ENCODE results near the gene SLC22A13. TPM values are rescaled to one million over a fixed set of nuclear protein-coding genes. Genes with fewer than 3 reads are reported as not detected.
"Not testable (repeated sequence)": the region's sequence is repeated elsewhere in the genome, so short reads cannot be mapped to it uniquely, and the experiment has no call there.

The SLC22A13 gene
- total and polyA plus RNA-seq, 5 donors from 2014 or later: 0.22 to 0.76 (median 0.40) TPM; not detected in 2

DNA sequence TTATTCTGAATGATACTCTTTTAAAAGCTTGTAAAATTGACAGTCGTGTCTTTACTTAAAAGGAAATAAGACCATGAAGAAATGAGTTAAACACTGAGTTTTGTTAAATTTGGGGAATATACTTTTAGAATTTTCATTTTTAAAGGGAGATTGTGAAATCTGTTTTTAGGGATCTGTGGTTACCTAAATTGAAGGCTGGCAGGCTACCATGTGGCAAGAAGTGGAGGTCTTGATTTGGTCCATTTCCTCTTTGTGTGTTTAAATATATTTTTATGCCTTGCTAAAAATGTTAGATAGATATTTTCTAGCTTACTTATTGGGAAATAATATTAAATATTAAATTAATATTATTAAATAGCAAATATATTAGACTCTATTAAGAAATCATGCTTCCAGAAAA lies 36.6 kb upstream of the SLC22A13 start:
- Mint-ChIP-seq H3K9me3 (no peaks in the 10 kb centered on the region), H3K27me3 (no peaks in the 10 kb centered on the region), H3K4me3 (no peak overlapping the region), H3K36me3 (peaks cover 55% of the 10 kb centered on the region), H3K27ac (no peak overlapping the region), H3K4me1 (peaks cover 0 to 10% (median 7%) of the 10 kb centered on the region in 4 donors)
- no peaks in the 10 kb centered on the region for H3K9me3 ChIP-seq (ENCODE audit: control insufficient read depth in 2 of 2, low read length in 2 of 2)
- H3K4me1 ChIP-seq (ENCODE audit: control insufficient read depth, insufficient read depth, low read length, poor library complexity, severe bottlenecking): no peaks in the 10 kb centered on the region
- no peaks in the 10 kb centered on the region for H3K27me3 ChIP-seq (ENCODE audit: control insufficient read depth, insufficient read depth, low read length)
- no peak overlapping the region for H3K27ac ChIP-seq (ENCODE audit: insufficient read depth, low read length, poor library complexity, severe bottlenecking)
- H3K4me3 ChIP-seq (ENCODE audit: low read depth, low read length): no peak overlapping the region
- ATAC-seq (ENCODE audit: low read depth in 2 of 2) (no peak), DNase-seq (no peak)
- peaks cover 52% of the 10 kb centered on the region for H3K36me3 ChIP-seq (ENCODE audit: control insufficient read depth, insufficient read depth, low read length)

DNA sequence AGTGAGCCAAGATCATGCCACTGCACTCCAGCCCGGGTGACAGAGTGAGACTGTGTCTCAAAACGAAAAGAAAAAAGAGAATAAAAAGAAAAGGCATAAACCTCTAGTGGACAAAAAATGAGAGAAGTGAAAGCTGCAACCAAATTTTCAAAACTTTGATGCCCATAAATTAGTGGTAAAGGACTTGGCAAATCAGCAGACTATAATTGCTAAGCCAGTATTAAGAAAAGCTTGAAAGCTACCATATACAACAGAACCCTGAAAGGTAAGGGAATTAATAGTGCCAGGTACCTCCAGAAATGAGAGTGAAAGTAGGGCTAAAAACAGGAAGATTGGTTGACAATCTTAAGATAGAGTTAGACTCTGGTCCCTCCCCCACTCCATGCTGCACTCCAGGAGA lies 32.9 kb upstream of the SLC22A13 start:
- Histone ChIP-seq H3K27me3 (ENCODE audit: control insufficient read depth, insufficient read depth, low read length) (no peaks in the 10 kb centered on the region), H3K9me3 (ENCODE audit: control insufficient read depth in 2 of 2, low read length in 2 of 2) (peaks cover 7 to 8% of the 10 kb centered on the region in 2 experiments), H3K4me1 (ENCODE audit: control insufficient read depth, insufficient read depth, low read length, poor library complexity, severe bottlenecking) (no peaks in the 10 kb centered on the region), H3K36me3 (ENCODE audit: control insufficient read depth, insufficient read depth, low read length) (peaks cover 53% of the 10 kb centered on the region), H3K27ac (ENCODE audit: insufficient read depth, low read length, poor library complexity, severe bottlenecking) (no peak overlapping the region), H3K4me3 (ENCODE audit: low read depth, low read length) (no peak overlapping the region)
- Mint-ChIP-seq H3K4me1 (peaks cover 0 to 12% (median 3%) of the 10 kb centered on the region in 4 donors), H3K36me3 (peaks cover 70% of the 10 kb centered on the region), H3K27me3 (no peaks in the 10 kb centered on the region), H3K27ac (peak overlapping the region in 2 of 3 donors; percentile 59 to 71), H3K9me3 (peaks cover 0 to 17% (median 9%) of the 10 kb centered on the region in 7 donors), H3K4me3 (no peak overlapping the region)
- DNase-seq: no peak
- no peak for ATAC-seq (ENCODE audit: low read depth in 2 of 2)

DNA sequence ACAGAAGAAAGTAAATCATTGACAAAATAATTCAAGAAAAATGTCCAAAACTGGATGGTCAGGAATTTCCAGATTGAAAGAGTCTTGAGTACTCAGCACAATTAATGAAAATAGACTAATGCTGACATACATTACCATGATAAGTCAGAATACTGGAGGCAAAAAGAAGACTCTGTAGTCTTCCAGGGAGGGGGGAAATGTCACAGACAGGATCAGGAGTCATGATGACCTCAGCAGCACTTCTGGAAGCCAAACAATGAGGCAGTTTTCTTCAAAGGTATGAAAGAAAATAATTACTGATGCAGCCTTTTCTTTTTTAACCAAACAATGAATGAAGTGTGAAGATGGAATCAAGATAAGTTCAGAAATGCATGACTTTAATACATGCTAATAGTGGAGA lies 30.1 kb upstream of the SLC22A13 start:
- Histone ChIP-seq H3K27me3 (ENCODE audit: control insufficient read depth, insufficient read depth, low read length) (no peaks in the 10 kb centered on the region), H3K36me3 (ENCODE audit: control insufficient read depth, insufficient read depth, low read length) (peaks cover 65% of the 10 kb centered on the region), H3K4me1 (ENCODE audit: control insufficient read depth, insufficient read depth, low read length, poor library complexity, severe bottlenecking) (no peaks in the 10 kb centered on the region), H3K27ac (ENCODE audit: insufficient read depth, low read length, poor library complexity, severe bottlenecking) (no peak overlapping the region), H3K9me3 (ENCODE audit: control insufficient read depth in 2 of 2, low read length in 2 of 2) (peaks cover 13 to 18% of the 10 kb centered on the region in 2 experiments), H3K4me3 (ENCODE audit: low read depth, low read length) (no peak overlapping the region)
- H3K4me1 Mint-ChIP-seq: peaks cover 0 to 17% (median 0%) of the 10 kb centered on the region in 4 donors
- H3K9me3 Mint-ChIP-seq: peaks cover 0 to 30% (median 12%) of the 10 kb centered on the region in 7 donors
- peak overlapping the region in 1 of 3 donors; percentile 23 for H3K27ac Mint-ChIP-seq
- H3K36me3 Mint-ChIP-seq: peaks cover 84% of the 10 kb centered on the region
- no peaks in the 10 kb centered on the region for H3K27me3 Mint-ChIP-seq
- ATAC-seq (ENCODE audit: low read depth in 2 of 2): no peak
- no peak overlapping the region for H3K4me3 Mint-ChIP-seq
- DNase-seq: no peak

DNA sequence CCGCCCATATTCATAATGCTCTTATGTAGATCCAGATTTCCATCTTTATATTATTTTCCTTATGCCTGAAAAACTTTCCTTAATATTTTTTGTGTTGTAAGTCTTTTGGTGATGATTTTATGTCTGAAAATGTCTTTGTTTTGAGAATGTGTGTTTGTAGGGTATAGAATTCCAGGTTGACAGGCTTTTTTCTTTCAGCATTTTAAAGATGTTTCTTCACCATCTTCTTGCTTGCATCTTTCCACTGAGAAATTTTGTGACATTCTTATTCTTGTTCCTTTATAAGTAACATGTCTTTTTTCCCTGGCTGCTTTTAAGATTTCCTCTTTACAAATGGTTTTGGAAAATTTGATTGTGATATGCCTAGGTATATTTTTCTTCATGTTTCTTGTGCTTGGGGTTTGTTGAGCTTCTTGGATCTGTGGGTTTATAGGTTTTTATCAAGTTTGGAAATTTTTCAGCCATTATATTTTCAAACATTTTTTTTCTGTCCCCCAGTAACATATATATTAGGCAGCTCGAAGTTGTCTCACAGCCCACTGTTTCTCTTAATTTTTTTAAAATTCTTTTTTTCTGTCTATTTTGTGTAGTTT lies 27.1 kb upstream of the SLC22A13 start:
- Mint-ChIP-seq H3K27ac (no peak overlapping the region), H3K36me3 (peaks cover 72% of the 10 kb centered on the region), H3K4me1 (peaks cover 0 to 22% (median 0%) of the 10 kb centered on the region in 4 donors), H3K4me3 (no peak overlapping the region), H3K9me3 (peaks cover 0 to 30% (median 12%) of the 10 kb centered on the region in 7 donors), H3K27me3 (no peaks in the 10 kb centered on the region)
- no peak overlapping the region for H3K27ac ChIP-seq (ENCODE audit: insufficient read depth, low read length, poor library complexity, severe bottlenecking)
- H3K9me3 ChIP-seq (ENCODE audit: control insufficient read depth in 2 of 2, low read length in 2 of 2): peaks cover 13 to 18% of the 10 kb centered on the region in 2 experiments
- H3K36me3 ChIP-seq (ENCODE audit: control insufficient read depth, insufficient read depth, low read length): peaks cover 64% of the 10 kb centered on the region
- H3K4me3 ChIP-seq (ENCODE audit: low read depth, low read length): no peak overlapping the region
- H3K27me3 ChIP-seq (ENCODE audit: control insufficient read depth, insufficient read depth, low read length): no peaks in the 10 kb centered on the region
- H3K4me1 ChIP-seq (ENCODE audit: control insufficient read depth, insufficient read depth, low read length, poor library complexity, severe bottlenecking): no peaks in the 10 kb centered on the region
- DNase-seq (no peak), ATAC-seq (ENCODE audit: low read depth in 2 of 2) (no peak)

DNA sequence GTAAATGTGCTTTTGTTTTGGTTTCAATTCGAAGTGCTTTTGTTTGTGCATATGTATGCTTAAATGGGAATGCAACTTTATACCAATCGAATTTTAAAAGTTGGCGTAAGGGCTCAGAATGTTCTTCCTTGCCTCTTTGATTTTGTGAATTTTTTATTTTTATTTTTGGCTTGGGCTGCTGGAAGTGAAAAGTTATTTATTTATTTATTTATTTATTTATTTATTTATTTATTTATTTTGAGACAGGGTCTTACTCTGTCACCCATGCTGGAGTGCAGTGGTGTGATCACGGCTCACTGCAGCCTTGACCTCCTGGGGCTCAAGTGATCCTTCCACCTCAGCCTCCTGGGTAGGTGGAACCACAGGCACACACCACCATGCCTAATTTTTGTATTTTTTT lies 22.8 kb upstream of the SLC22A13 start:
- not testable (repeated sequence) for H3K27ac Mint-ChIP-seq; ATAC-seq (ENCODE audit: low read depth in 2 of 2)
- H3K9me3 ChIP-seq (ENCODE audit: control insufficient read depth in 2 of 2, low read length in 2 of 2): peaks cover 4 to 11% of the 10 kb centered on the region in 2 experiments

DNA sequence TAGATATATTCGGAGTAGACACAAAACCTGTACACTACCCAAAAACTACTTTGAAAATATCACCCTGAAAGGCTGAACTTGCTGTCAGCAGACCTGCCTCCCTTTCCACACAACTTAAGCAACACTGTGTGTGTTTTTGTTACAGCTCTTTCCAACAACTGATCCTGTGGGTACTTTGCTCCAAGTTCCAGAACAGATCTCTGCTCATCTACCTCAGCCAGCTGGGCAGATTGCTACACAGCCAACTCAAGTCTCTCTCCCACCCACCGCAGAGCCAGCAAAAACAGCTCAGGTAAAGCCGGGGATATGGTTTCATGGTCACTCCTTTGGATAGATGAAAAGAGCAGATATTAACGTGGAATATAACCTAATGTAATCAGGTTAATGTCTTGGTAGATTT lies 19.7 kb upstream of the SLC22A13 start:
- H3K4me3 ChIP-seq (ENCODE audit: low read depth, low read length): no peak overlapping the region
- H3K36me3 Mint-ChIP-seq: peaks cover 51% of the 10 kb centered on the region
- H3K27me3 Mint-ChIP-seq: no peaks in the 10 kb centered on the region
- H3K36me3 ChIP-seq (ENCODE audit: control insufficient read depth, insufficient read depth, low read length): peaks cover 60% of the 10 kb centered on the region
- H3K9me3 Mint-ChIP-seq: no peaks in the 10 kb centered on the region
- no peak overlapping the region for H3K27ac ChIP-seq (ENCODE audit: insufficient read depth, low read length, poor library complexity, severe bottlenecking)
- DNase-seq: no peak
- H3K27me3 ChIP-seq (ENCODE audit: control insufficient read depth, insufficient read depth, low read length): no peaks in the 10 kb centered on the region
- peaks cover 5 to 10% (median 7%) of the 10 kb centered on the region in 4 donors for H3K4me1 Mint-ChIP-seq
- ATAC-seq (ENCODE audit: low read depth in 2 of 2): no peak
- peak overlapping the region in 2 of 3 donors; percentile 10 to 15 for H3K27ac Mint-ChIP-seq
- no peaks in the 10 kb centered on the region for H3K9me3 ChIP-seq (ENCODE audit: control insufficient read depth in 2 of 2, low read length in 2 of 2)
- peaks cover 3% of the 10 kb centered on the region for H3K4me1 ChIP-seq (ENCODE audit: control insufficient read depth, insufficient read depth, low read length, poor library complexity, severe bottlenecking)
- no peak overlapping the region for H3K4me3 Mint-ChIP-seq

More for the DNA sequence above, 22.8 kb upstream of the SLC22A13 start:
- not testable (repeated sequence) for H3K27ac ChIP-seq (ENCODE audit: insufficient read depth, low read length, poor library complexity, severe bottlenecking); H3K4me1 ChIP-seq (ENCODE audit: control insufficient read depth, insufficient read depth, low read length, poor library complexity, severe bottlenecking); H3K4me3 Mint-ChIP-seq; DNase-seq; H3K27me3 ChIP-seq (ENCODE audit: control insufficient read depth, insufficient read depth, low read length); H3K4me3 ChIP-seq (ENCODE audit: low read depth, low read length); H3K27me3 Mint-ChIP-seq
- peaks cover 59% of the 10 kb centered on the region for H3K36me3 ChIP-seq (ENCODE audit: control insufficient read depth, insufficient read depth, low read length)
- Mint-ChIP-seq H3K9me3 (peaks cover 0 to 16% (median 3%) of the 10 kb centered on the region in 7 donors), H3K4me1 (peaks cover 2 to 17% (median 5%) of the 10 kb centered on the region in 4 donors), H3K36me3 (peaks cover 60% of the 10 kb centered on the region)

DNA sequence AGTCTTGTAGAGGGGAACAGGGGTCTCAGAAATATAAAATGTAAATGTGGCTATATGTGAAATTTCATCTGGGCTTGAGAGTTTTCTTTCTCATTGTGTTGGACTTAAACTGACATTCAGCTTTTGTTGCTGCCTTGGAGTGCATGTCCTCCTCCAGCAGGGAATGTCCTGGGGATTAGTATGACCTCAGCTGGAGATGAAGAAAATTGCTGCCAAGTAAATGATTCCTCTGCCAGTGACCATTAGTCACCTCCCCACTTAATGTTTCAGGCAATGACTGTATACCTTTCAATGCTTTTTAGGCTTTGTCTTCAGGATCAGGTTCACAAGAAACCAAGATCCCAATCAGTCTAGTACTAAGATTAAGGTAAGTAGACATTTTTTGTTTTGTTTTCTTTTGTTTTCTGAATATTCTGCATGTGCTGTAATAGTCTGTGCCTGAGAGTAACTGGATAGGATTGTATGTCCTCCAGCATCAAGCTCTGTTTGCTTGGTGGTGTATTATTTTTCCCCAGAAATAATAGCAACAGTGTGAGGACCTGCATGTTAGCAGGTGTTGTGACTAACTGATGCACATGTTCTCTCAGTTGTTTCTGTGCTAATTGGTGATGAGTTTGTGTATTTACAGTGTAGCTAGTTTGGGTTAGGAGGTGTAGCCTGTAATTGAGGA lies 18.1 kb upstream of the SLC22A13 start:
- Histone ChIP-seq H3K36me3 (ENCODE audit: control insufficient read depth, insufficient read depth, low read length) (peaks cover 65% of the 10 kb centered on the region), H3K4me1 (ENCODE audit: control insufficient read depth, insufficient read depth, low read length, poor library complexity, severe bottlenecking) (peaks cover 3% of the 10 kb centered on the region), H3K9me3 (ENCODE audit: control insufficient read depth in 2 of 2, low read length in 2 of 2) (no peaks in the 10 kb centered on the region), H3K27me3 (ENCODE audit: control insufficient read depth, insufficient read depth, low read length) (no peaks in the 10 kb centered on the region), H3K4me3 (ENCODE audit: low read depth, low read length) (no peak overlapping the region), H3K27ac (ENCODE audit: insufficient read depth, low read length, poor library complexity, severe bottlenecking) (no peak overlapping the region)
- Mint-ChIP-seq H3K4me1 (peaks cover 5 to 8% (median 7%) of the 10 kb centered on the region in 4 donors), H3K9me3 (no peaks in the 10 kb centered on the region), H3K4me3 (no peak overlapping the region), H3K27me3 (no peaks in the 10 kb centered on the region), H3K36me3 (peaks cover 56% of the 10 kb centered on the region), H3K27ac (peak overlapping the region; percentile 43 to 72 (median 72))
- no peak for ATAC-seq (ENCODE audit: low read depth in 2 of 2)
- no peak for DNase-seq
